Tibial nerve (tissue), 3 donors: ENCODE measurements around the gene MRPL54.

Experiments used
- POLR2A ChIP-seq, 2 donors: fragments of 450-650 bp; IDR thresholded peaks; one replicate each; pipeline ENCODE4 v1.6.1; 2017; ENCODE audit warnings: antibody characterized with exemption in 2 of 2, mild to moderate bottlenecking in 2 of 2, moderate library complexity in 2 of 2
- TF ChIP-seq, protein P1 (sequence below), 5 experiments: fragments of 200-600 bp in 3 of 5; fragments of 450-650 bp in 2 of 5; sonication (generic) in 3 of 5; IDR thresholded peaks; one replicate each; pipeline ENCODE4 v1.5.1; 2016 to 2019; ENCODE audit warnings: antibody characterized with exemption in 5 of 5, mild to moderate bottlenecking in 3 of 5, moderate library complexity in 2 of 5

DNA sequence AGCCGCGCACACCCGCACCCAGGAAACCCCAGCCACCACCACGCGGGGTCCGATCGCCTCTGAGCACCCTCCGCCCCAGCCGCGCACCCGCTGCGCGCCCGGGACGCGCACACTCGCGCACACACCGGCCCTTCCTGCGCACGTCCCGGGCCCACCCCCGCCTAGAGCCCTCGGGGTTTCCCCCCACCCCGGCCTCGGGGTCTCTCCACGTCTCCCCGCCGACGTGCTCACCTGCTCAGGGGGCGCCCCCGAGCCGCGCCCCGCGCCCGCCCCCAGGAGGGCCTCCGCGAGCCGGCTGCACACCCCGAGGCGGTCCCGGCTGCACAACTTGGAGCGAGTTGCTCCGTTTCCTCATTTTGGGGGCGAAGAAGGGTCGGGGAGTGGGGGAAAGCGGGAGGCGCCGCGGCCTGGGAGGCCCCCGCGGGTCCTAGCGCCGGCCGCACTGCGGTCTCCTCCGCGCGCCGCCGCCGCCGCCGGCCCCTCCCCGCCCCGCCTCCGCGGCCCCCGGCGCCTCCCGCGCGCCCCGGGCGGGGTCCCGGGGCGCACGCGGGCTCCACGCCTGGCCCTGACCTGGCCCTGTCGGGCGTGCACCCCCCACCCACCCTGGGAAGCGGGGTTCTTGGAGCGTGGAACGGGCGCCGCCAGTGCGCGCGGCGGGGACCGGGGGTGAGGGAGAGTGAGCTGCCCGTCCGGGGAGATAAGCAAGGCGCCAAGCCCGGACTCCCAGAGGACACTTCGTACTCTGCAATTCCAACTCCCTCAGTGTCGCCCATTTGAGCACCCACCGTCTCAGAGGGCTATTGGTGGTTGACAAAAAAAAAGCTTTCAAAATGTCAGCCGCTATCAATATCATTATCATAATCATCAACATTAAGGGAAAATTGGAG, 23.7 kb downstream of the MRPL54 start, which contains the start of gene MATK:
- TF ChIP-seq POLR2A (IDR thresholded peaks at IDR 0.05): no peak
- TF ChIP-seq, protein P1, sequence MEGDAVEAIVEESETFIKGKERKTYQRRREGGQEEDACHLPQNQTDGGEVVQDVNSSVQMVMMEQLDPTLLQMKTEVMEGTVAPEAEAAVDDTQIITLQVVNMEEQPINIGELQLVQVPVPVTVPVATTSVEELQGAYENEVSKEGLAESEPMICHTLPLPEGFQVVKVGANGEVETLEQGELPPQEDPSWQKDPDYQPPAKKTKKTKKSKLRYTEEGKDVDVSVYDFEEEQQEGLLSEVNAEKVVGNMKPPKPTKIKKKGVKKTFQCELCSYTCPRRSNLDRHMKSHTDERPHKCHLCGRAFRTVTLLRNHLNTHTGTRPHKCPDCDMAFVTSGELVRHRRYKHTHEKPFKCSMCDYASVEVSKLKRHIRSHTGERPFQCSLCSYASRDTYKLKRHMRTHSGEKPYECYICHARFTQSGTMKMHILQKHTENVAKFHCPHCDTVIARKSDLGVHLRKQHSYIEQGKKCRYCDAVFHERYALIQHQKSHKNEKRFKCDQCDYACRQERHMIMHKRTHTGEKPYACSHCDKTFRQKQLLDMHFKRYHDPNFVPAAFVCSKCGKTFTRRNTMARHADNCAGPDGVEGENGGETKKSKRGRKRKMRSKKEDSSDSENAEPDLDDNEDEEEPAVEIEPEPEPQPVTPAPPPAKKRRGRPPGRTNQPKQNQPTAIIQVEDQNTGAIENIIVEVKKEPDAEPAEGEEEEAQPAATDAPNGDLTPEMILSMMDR (IDR thresholded peaks at IDR 0.05): no peak
